Heart left ventricle (tissue), 16 donors: ENCODE measurements around the gene AFF3. TPM values are rescaled to one million over a fixed set of nuclear protein-coding genes. Genes with fewer than 3 reads are reported as not detected.
A peak's percentile ranks its signal among the peaks of the same experiment; 100 is the strongest.

Experiments used
- ATAC-seq, 4 donors: fragments of 200-7000 bp; cut with Tn5 transposase; one replicate each; pipeline ENCODE4 v1.9.1; 2020 to 2022; ENCODE audit warnings: moderate library complexity in 4 of 4, mild to moderate bottlenecking in 3 of 4, moderate number of reproducible peaks in 1 of 4
- DNase-seq, 5 donors: peaks; one replicate each; pipeline ENCODE4 v3.0.0-alpha.2; 2020
- H3K27ac ChIP-seq, 12 donors: fragments of 200-600 bp; sonication (generic) in 4 of 12; one replicate each; pipeline versions ENCODE4 v1.5.0 to v1.8.0; 2016 to 2022; ENCODE audit warnings: mild to moderate bottlenecking in 2 of 12
- H3K27me3 ChIP-seq, 9 donors: fragments of 200-600 bp; sonication (generic) in 2 of 9; one replicate each; pipeline versions ENCODE4 v1.5.1 to v1.8.0; 2016 to 2022; ENCODE audit warnings: mild to moderate bottlenecking in 3 of 9
- H3K36me3 ChIP-seq, 9 donors: fragments of 200-600 bp; sonication (generic) in 2 of 9; one replicate each; pipeline versions ENCODE4 v1.5.0 to v1.8.0; 2018 to 2022; ENCODE audit warnings: mild to moderate bottlenecking in 2 of 9
- H3K4me1 ChIP-seq, 12 donors: fragments of 200-600 bp; sonication (generic) in 4 of 12; one replicate each; pipeline versions ENCODE4 v1.5.0 to v1.8.0; 2016 to 2022; ENCODE audit warnings: mild to moderate bottlenecking in 3 of 12
- H3K4me3 ChIP-seq, 12 donors: fragments of 200-600 bp; sonication (generic) in 4 of 12; one replicate each; pipeline versions ENCODE4 v1.5.0 to v1.8.0; 2017 to 2022; ENCODE audit warnings: mild to moderate bottlenecking in 9 of 12, moderate library complexity in 4 of 12
- H3K9me3 ChIP-seq, 12 donors: fragments of 200-600 bp; sonication (generic) in 4 of 12; one replicate each; pipeline versions ENCODE4 v1.5.0 to v1.8.0; 2016 to 2022; ENCODE audit warnings: mild to moderate bottlenecking in 1 of 12
- POLR2A ChIP-seq, 2 donors: fragments of 450-650 bp; IDR thresholded peaks; one replicate each; pipeline ENCODE4 v1.6.1; 2017; ENCODE audit warnings: antibody characterized with exemption in 2 of 2, mild to moderate bottlenecking in 2 of 2, moderate library complexity in 2 of 2
- WGBS, 4 donors: extraction: QIAGEN DNeasy Blood & Tissue Kit in 2 of 4; methylation state at CpG; one replicate each; pipeline versions ENCODE4 v1.1.5 to v1.1.7; 2013 to 2018; 5-methylcytosine and 5-hydroxymethylcytosine counted together
- intact Hi-C, 10 donors: fragments of 100-400 bp; cut with DNase I; formaldehyde crosslinking; loops; one replicate each; pipeline versions ENCODE4 v1.11.1 to v1.14.2; 2022
- polyA plus RNA-seq, 2 donors: library from polyadenylated mRNA; stranded (reverse); fragments of 200-250 nt; gene quantifications; one replicate each; pipeline ENCODE4 v1.2.3, GENCODE V29; 2013
- total RNA-seq, 9 donors: library from RNA; depleted of rRNA in 2 of 9; stranded (reverse); fragments of >200 nt in 2 of 9; fragmentation: NEBNext Ultra II Directional in 3 of 9; extraction: Animal tissue kit (Norgen Biotek cat#: 25700) in 3 of 9; gene quantifications; one replicate each; pipeline versions ENCODE4 v1.1.0 to v1.2.4, GENCODE V29; 2016 to 2023
- TF ChIP-seq, protein P1 (sequence below), 12 donors: fragments of 200-600 bp; sonication (generic) in 4 of 12; IDR thresholded peaks; one replicate each; pipeline versions ENCODE4 v1.5.0 to v1.8.0; 2018 to 2022; ENCODE audit warnings: antibody characterized with exemption in 12 of 12, mild to moderate bottlenecking in 5 of 12
- donor health status: ischemic (EF 13 %, LVEDD 7.1; RV severe dilation, severe dysfunction).
- donor health status: healthy with polysubstance abuse.
- donor health status: DM: no; HTN: yes; CAD: no.
- donor health status: DM: no; HTN: no; CAD: no.
- donor health status: ischemic (EF 25% LVEDD 6.9; RV normal size, moderate dysfunction).
- donor health status: ischemic (EF 25% LVEDD 5.7; RV mildly dilated, moderate dysfunction).
- donor health status: healthy.
- donor health status: DM: yes; HTN: yes; CAD: no.
- donor health status: ischemic (EF 35%, LVEDD 5.7; RV mildly dilated, moderate dysfunction).
- donor health status: nonischemic (EF 11% LVEDD 7.7; RV severe dilation, severe dysfunction).
- donor health status: DM: yes; HTN: yes; CAD: no.
- donor health status: PGD.
- donor health status: ischemic (EF 29% LVEDD 5.4; RV normal size, mild dysfunction).
- donor health status: nonischemic (EF 23%, LVEDD 6.1; RV moderate dilation, normal function).

AFF3 gene
- total and polyA plus RNA-seq, 11 donors, result 1.3 to 15.5 (median 4.7) TPM

DNA sequence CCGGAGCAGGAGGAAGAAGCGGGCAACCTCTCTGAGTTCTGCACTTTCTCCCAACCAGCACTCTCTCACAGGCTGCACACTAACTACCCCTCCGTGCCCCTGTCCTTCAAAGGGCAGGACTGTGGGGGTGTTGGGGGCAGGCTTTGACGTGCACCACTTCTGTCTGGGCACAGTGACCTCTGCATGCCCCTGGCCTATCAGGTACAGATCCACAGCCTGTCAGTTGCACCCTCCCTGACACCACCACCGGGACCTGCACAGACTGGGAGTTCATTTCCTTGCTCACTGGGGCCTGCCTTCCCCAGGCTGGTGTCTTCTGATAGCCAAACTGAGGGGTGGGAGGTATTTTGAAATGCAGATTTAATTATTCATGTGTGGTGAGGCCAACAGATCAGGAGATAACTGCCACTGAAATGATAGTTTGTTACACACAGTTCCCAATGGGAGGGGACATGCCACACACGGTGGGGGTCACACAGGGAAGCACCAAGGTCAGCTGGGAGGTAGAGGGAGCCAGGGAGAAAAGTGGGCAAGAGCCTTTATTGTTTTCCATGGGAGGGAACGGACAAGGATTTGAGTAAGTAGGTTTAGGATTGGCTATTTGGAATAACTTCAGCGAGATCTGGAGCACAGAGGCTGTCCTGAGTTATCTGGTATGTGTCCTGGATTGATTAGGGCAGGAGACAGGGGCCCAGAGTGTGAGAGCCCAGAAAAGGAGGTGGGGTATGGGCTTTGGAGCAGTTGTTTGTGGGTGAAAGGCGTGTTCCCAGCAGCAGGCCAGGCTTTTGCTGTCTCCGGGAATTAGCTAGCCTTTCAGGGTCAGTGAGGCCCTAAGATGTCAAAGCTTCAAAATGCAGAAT is 251.6 kb downstream of the AFF3 start:
- Histone ChIP-seq H3K27ac (peak overlapping the region in 2 of 12 donors; percentile 17 to 34), H3K36me3 (no peaks in the 10 kb centered on the region), H3K4me1 (peaks cover 0 to 13% (median 5%) of the 10 kb centered on the region in 12 donors), H3K27me3 (no peaks in the 10 kb centered on the region), H3K4me3 (no peak overlapping the region), H3K9me3 (no peaks in the 10 kb centered on the region)
- WGBS, 4 donors, result 62 to 69% (median 65%) methylated on average over 9 to 10 of the region's 10 CpGs
- TF ChIP-seq, protein P1, sequence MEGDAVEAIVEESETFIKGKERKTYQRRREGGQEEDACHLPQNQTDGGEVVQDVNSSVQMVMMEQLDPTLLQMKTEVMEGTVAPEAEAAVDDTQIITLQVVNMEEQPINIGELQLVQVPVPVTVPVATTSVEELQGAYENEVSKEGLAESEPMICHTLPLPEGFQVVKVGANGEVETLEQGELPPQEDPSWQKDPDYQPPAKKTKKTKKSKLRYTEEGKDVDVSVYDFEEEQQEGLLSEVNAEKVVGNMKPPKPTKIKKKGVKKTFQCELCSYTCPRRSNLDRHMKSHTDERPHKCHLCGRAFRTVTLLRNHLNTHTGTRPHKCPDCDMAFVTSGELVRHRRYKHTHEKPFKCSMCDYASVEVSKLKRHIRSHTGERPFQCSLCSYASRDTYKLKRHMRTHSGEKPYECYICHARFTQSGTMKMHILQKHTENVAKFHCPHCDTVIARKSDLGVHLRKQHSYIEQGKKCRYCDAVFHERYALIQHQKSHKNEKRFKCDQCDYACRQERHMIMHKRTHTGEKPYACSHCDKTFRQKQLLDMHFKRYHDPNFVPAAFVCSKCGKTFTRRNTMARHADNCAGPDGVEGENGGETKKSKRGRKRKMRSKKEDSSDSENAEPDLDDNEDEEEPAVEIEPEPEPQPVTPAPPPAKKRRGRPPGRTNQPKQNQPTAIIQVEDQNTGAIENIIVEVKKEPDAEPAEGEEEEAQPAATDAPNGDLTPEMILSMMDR (IDR thresholded peaks at IDR 0.05), result no peak
- no peak for TF ChIP-seq POLR2A (IDR thresholded peaks at IDR 0.05)
- DNase-seq (peak in 1 of 5 donors; percentile 45), ATAC-seq (peak in 3 of 4 donors; percentile 71 to 91 (median 85))
- intact Hi-C loops, result no loop called here

DNA sequence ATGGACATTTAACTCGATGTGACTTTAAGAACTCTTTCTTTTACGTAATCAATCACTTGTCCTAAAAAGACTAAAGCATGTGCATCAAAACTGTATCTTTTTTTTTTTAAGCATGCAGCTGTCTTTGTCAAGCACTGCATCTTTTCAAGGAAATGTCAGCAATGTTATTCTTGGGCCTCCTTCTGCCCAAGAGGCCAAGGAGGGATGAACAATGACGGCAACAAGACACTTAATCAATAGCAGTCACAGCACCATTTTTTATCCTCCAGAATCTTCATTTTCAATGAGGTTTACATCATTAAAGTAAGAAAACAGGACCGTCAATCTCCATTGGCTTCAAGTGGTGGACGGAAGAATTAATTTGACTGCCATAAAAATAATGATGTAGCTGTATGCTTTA is 253.8 kb downstream of the AFF3 start:
- 51 to 65% (median 60%) methylated on average over 5 of the region's 5 CpGs for WGBS, 4 donors
- Histone ChIP-seq H3K4me3 (no peak overlapping the region), H3K9me3 (no peaks in the 10 kb centered on the region), H3K27ac (no peak overlapping the region), H3K4me1 (peaks cover 0 to 13% (median 5%) of the 10 kb centered on the region in 12 donors), H3K36me3 (no peaks in the 10 kb centered on the region), H3K27me3 (no peaks in the 10 kb centered on the region)
- ATAC-seq (no peak), DNase-seq (no peak)
- TF ChIP-seq POLR2A (IDR thresholded peaks at IDR 0.05), result no peak
- TF ChIP-seq, protein P1 (IDR thresholded peaks at IDR 0.05), result no peak
- intact Hi-C loops, result no loop called here

DNA sequence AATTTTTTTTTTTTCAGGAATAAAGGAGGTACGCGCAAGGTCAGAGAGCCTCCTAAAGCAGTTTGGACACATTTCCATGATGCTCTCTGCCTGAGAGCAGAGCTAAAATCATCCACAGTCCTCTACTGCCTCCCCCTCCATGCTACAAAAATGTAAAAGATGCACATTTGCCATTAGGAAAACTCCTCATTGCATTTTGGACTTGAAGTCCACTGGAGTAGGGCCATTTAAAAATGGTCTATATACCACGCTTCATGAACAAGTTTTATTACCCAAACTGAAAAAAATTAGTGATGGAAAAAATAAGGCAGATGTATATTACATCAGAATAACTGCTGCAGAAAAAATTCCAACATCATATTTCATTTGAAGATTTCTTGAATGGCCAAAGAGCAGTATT is 256.0 kb downstream of the AFF3 start:
- Histone ChIP-seq H3K4me3 (no peak overlapping the region), H3K36me3 (no peaks in the 10 kb centered on the region), H3K9me3 (no peaks in the 10 kb centered on the region), H3K4me1 (peaks cover 0 to 26% (median 7%) of the 10 kb centered on the region in 12 donors), H3K27me3 (no peaks in the 10 kb centered on the region), H3K27ac (no peak overlapping the region)
- intact Hi-C loops, result no loop called here
- DNase-seq (no peak), ATAC-seq (no peak)
- TF ChIP-seq, protein P1 (IDR thresholded peaks at IDR 0.05), result no peak
- TF ChIP-seq POLR2A (IDR thresholded peaks at IDR 0.05), result no peak
- 95 to 99% (median 97%) methylated on average over 3 of the region's 3 CpGs for WGBS, 4 donors

DNA sequence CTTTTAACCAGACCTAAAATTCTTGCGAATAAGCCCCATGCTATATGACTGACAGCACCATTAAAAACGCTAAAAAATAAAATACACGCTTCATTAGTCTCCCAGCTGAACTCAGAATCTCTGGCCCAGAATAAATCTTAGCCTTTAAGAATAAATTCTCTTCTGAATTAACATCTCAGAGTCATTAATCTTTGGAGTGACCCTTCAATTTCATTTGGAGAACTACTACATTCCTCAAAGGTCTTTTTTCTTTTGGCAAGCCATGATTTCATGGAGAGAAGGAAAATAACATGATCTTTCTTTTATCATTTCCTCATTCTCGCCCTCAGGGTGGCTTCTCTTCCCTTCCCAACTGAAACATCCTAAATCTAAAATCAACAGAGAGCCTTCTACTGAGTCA is 259.0 kb downstream of the AFF3 start:
- Histone ChIP-seq H3K27me3 (no peaks in the 10 kb centered on the region), H3K4me3 (no peak overlapping the region), H3K27ac (no peak overlapping the region), H3K9me3 (no peaks in the 10 kb centered on the region), H3K4me1 (peaks cover 0 to 22% (median 5%) of the 10 kb centered on the region in 12 donors), H3K36me3 (no peaks in the 10 kb centered on the region)
- ATAC-seq, result no peak
- TF ChIP-seq, protein P1 (IDR thresholded peaks at IDR 0.05), result no peak
- no peak for TF ChIP-seq POLR2A (IDR thresholded peaks at IDR 0.05)
- no peak for DNase-seq
- 81 to 87% (median 85%) methylated on average over 4 of the region's 4 CpGs for WGBS, 4 donors
- intact Hi-C loops, result no loop called here
